GM19023 (cell line): ENCODE data around the gene HBZ.
"Not testable (repeated sequence)": the region's sequence is repeated elsewhere in the genome, so short reads cannot be mapped to it uniquely, and the experiment has no call there.

Experiments used
- ATAC-seq: cut with Tn5 transposase; IDR thresholded peaks from one replicate; pipeline ENCODE4 v1.9.1; 2021; ENCODE audit warnings: mild to moderate bottlenecking, moderate library complexity; ENCODE audit not compliant: unreplicated experiment

The HBZ gene

GRCh38 chr16:177981-178667 lies 25.7 kb downstream of the HBZ start:
- ATAC-seq: no peak

GRCh38 chr16:178668-179015 lies 26.2 kb downstream of the HBZ start:
- no peak for ATAC-seq

- no peak for ATAC-seq
Measured at GRCh38 chr16:179211-180092, 27.0 kb downstream of the HBZ start.

- ATAC-seq: no peak
Measured at GRCh38 chr16:180101-180675, 27.7 kb downstream of the HBZ start, which contains the start of gene HBQ1. TSS of gene HBQ1 (plus strand) at chr16:180459. CDS start at chr16:180487, 28 bp downstream.

- peak; percentile 48 for ATAC-seq
Measured at GRCh38 chr16:180681-181564, 28.5 kb downstream of the HBZ start.

GRCh38 chr16:181565-182021 lies 29.1 kb downstream of the HBZ start:
- ATAC-seq: no peak

- no peak for ATAC-seq
Measured at GRCh38 chr16:183005-183404, 30.6 kb downstream of the HBZ start.

- ATAC-seq: no peak
Measured at GRCh38 chr16:185213-185612, 32.8 kb downstream of the HBZ start.

GRCh38 chr16:185691-186090 lies 33.2 kb downstream of the HBZ start:
- ATAC-seq: no peak

GRCh38 chr16:187330-187729 lies 34.9 kb downstream of the HBZ start:
- ATAC-seq: no peak

- ATAC-seq: no peak
Measured at GRCh38 chr16:188674-189073, 36.2 kb downstream of the HBZ start.

- no peak for ATAC-seq
Measured at GRCh38 chr16:189604-190186, 37.3 kb downstream of the HBZ start.

- ATAC-seq: no peak
Measured at GRCh38 chr16:191831-192230, 39.4 kb downstream of the HBZ start.

GRCh38 chr16:192686-193085 lies 40.2 kb downstream of the HBZ start:
- ATAC-seq: no peak

GRCh38 chr16:193441-193840 lies 41.0 kb downstream of the HBZ start:
- ATAC-seq: no peak

GRCh38 chr16:194516-194915 lies 42.1 kb downstream of the HBZ start:
- no peak for ATAC-seq

- ATAC-seq: no peak
Measured at GRCh38 chr16:200388-200787, 47.9 kb downstream of the HBZ start.

- no peak for ATAC-seq
Measured at GRCh38 chr16:203246-203645, 50.8 kb downstream of the HBZ start.

GRCh38 chr16:204046-204445 lies 51.6 kb downstream of the HBZ start:
- ATAC-seq: not testable (repeated sequence)
